GM10847 (cell line): ENCODE data around the gene ACSL6.

Experiments
- POLR2A ChIP-seq: IDR thresholded peaks from 2 replicates; pipeline ENCODE4 v1.6.1; 2011; ENCODE audit not compliant: insufficient read length; ENCODE audit errors: extremely low read depth

Gene ACSL6

GRCh38 chr5:132000677-132001453 is 10.6 kb downstream of the ACSL6 start:
- TF ChIP-seq POLR2A, result no peak

GRCh38 chr5:132000241-132000490 is 11.3 kb downstream of the ACSL6 start:
- no peak for TF ChIP-seq POLR2A

GRCh38 chr5:131999441-132000240 is 11.8 kb downstream of the ACSL6 start:
- TF ChIP-seq POLR2A, result no peak

- TF ChIP-seq POLR2A, result no peak
These were observed 12.4 kb downstream of the ACSL6 start for GRCh38 chr5:131999041-131999440.

GRCh38 chr5:131998431-131999040 is 12.9 kb downstream of the ACSL6 start:
- TF ChIP-seq POLR2A, result no peak

- no peak for TF ChIP-seq POLR2A
These were observed 13.7 kb downstream of the ACSL6 start for GRCh38 chr5:131997727-131998117.

GRCh38 chr5:131997026-131997726 is 14.3 kb downstream of the ACSL6 start:
- TF ChIP-seq POLR2A, result no peak

GRCh38 chr5:131996210-131997025 is 15.0 kb downstream of the ACSL6 start:
- no peak for TF ChIP-seq POLR2A

- TF ChIP-seq POLR2A, result no peak
These were observed 16.8 kb downstream of the ACSL6 start for GRCh38 chr5:131994533-131995226.

- no peak for TF ChIP-seq POLR2A
These were observed 17.4 kb downstream of the ACSL6 start for GRCh38 chr5:131994090-131994489.

- no peak for TF ChIP-seq POLR2A
These were observed 17.8 kb downstream of the ACSL6 start for GRCh38 chr5:131993676-131994075.

- TF ChIP-seq POLR2A, result no peak
These were observed 19.1 kb downstream of the ACSL6 start for GRCh38 chr5:131992370-131992769.

GRCh38 chr5:131991593-131992324 is 19.7 kb downstream of the ACSL6 start:
- no peak for TF ChIP-seq POLR2A

- TF ChIP-seq POLR2A, result no peak
These were observed 20.7 kb downstream of the ACSL6 start for GRCh38 chr5:131990716-131991115.
